GM10266 (cell line): ENCODE results near the gene MLYCD.
"Not testable (repeated sequence)": the region's sequence is repeated elsewhere in the genome, so short reads cannot be mapped to it uniquely, and the experiment has no call there.

Experiments used
- DNase-seq: peaks from one replicate; pipeline ENCODE4 v3.0.0; 2012; ENCODE audit errors: extremely low spot score
- TF ChIP-seq, protein P1 (sequence below): IDR thresholded peaks from 2 replicates; pipeline ENCODE4 v1.5.1; 2012; ENCODE audit warnings: mild to moderate bottlenecking, low read depth; ENCODE audit not compliant: control insufficient read depth, insufficient read depth; ENCODE audit errors: missing control alignments

The MLYCD gene

GRCh38 chr16:83946781-83947566 is 48.1 kb downstream of the MLYCD start:
- TF ChIP-seq, protein P1, sequence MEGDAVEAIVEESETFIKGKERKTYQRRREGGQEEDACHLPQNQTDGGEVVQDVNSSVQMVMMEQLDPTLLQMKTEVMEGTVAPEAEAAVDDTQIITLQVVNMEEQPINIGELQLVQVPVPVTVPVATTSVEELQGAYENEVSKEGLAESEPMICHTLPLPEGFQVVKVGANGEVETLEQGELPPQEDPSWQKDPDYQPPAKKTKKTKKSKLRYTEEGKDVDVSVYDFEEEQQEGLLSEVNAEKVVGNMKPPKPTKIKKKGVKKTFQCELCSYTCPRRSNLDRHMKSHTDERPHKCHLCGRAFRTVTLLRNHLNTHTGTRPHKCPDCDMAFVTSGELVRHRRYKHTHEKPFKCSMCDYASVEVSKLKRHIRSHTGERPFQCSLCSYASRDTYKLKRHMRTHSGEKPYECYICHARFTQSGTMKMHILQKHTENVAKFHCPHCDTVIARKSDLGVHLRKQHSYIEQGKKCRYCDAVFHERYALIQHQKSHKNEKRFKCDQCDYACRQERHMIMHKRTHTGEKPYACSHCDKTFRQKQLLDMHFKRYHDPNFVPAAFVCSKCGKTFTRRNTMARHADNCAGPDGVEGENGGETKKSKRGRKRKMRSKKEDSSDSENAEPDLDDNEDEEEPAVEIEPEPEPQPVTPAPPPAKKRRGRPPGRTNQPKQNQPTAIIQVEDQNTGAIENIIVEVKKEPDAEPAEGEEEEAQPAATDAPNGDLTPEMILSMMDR = no peak

GRCh38 chr16:83947642-83948234 is 48.8 kb downstream of the MLYCD start:
- DNase-seq = no peak
- TF ChIP-seq, protein P1 = no peak

More at GRCh38 chr16:83946781-83947566, 48.1 kb downstream of the MLYCD start:
- DNase-seq = no peak

DNA sequence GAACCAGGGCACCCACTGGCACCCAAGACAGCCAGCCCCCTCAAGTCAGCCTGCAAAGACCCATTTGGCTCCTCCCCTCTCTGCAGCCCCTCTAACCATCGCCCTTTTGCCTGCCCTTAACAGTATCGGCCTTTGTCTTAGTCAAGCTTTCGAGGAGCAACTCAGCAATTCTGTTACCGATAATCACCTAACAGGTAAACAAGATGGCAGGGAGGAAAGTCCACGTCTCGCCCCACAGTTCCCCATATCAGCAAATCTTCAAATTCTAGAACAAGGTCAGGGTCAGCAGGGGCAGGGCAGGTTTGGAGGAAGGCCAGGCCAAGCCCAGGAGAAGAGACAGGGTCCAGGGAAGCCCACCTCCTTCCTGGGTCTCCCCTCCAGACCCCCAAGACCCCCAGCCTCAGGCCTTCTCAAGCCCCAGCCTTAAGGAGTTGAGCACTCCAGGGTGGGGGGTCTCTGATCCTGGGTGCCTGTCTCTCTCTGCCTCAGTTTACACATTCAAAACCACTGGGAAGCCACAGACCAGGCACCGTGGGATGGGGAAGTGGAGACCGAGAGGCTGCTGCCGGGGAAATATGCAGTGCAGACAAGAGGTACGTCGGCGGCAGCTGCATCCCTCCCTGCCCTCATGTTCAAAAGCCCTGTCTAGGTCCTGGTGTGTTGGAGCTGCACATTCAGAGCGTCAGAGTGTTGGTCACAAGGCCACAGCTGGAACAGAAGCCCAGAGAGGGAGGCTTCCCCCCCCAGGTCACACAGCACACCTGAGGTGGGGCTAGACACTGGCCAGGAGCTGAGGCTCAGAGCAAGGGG is 50.2 kb downstream of the MLYCD start:
- TF ChIP-seq, protein P1 = no peak
- no peak for DNase-seq

GRCh38 chr16:83949724-83950001 is 50.7 kb downstream of the MLYCD start:
- TF ChIP-seq, protein P1 = no peak
- DNase-seq = no peak

GRCh38 chr16:83950862-83951399 is 52.0 kb downstream of the MLYCD start:
- DNase-seq = not testable (repeated sequence)

DNA sequence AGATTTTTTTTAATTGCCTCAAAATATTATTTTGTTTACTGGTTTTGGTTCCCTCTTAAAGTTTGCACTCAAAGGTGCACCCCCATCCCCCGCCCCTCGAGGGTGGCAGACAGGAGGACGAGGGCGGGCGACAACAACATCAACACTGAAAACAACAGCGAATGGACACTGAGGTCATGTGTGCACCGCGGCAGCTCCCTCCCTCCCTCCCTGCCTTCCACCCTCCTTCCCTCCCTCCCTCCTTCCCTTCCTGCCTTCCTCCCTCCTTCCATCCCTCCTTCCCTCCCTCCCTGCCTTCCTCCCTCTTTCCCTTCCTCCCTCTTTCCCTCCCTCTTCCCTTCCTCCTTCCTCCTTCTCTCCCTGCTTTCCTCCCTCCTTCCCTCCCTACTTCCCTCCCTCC is 52.6 kb downstream of the MLYCD start:
- TF ChIP-seq, protein P1 = no peak
- DNase-seq = no peak

DNA sequence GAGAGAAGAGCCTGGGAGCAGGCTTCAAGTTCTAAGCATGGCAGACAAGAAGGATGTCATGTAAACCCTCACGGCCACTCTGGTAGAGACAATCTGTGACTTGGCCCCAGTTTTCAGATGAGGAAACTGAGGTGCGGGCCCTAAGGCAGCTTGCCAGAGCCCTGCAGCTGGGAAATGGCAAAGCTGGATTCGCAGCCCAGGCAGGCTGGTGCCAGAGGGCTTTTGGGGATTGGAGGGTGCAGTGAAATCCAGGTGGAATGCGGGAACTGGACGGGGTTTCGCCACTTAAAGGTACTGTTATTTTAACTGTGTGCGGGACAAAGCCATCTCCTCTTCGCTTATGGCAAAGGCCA is 53.6 kb downstream of the MLYCD start:
- TF ChIP-seq, protein P1 = no peak
- DNase-seq = no peak
